ENCODE results near the gene SHC2.
A peak's percentile ranks its signal among the peaks of the same experiment; 100 is the strongest.

The SHC2 gene, protein sequence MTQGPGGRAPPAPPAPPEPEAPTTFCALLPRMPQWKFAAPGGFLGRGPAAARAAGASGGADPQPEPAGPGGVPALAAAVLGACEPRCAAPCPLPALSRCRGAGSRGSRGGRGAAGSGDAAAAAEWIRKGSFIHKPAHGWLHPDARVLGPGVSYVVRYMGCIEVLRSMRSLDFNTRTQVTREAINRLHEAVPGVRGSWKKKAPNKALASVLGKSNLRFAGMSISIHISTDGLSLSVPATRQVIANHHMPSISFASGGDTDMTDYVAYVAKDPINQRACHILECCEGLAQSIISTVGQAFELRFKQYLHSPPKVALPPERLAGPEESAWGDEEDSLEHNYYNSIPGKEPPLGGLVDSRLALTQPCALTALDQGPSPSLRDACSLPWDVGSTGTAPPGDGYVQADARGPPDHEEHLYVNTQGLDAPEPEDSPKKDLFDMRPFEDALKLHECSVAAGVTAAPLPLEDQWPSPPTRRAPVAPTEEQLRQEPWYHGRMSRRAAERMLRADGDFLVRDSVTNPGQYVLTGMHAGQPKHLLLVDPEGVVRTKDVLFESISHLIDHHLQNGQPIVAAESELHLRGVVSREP

DNA sequence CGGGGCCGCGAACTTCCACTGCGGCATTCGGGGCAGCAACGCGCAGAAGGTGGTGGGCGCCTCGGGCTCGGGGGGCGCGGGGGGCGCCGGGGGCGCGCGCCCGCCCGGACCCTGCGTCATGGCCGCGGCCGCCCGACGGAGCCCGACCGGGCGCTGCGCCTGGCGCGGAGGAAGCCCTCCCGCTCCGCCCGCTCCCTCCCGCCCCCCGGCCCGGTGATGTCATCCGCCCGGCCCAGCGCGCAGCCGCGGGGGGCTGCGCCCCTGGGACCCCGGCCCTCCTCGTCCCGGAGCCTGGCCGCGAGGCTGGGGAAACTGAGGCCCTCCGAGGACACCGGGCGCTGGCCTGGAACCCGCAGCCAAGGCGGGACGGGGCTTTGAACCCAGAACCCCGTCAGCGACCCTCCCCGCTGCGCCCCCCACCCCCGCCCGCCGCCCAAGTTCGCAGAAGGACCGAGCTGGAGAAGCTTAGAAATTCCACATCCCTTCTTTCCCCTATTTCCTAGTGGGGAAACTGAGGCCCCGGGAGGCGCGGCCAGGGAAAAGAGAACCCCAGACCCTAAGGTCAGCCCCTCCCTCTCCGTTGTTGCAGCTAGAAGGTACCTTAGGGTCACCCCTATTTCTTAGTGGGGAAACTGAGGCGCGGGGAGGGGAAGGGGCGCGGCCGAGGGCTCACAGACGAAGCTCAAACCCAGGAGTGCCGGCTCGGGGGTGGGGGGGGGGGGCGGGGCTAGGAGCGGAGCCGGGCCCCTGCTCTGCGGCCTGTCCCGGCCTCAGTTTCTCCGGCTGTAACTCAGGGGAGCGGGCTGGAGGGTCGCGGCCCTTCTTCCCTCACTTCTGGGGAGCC lies at the start of gene SHC2:
Gene SHC2 (minus strand): TSS at position 157 of the 844 bp plus-strand sequence. CDS start 37 bp downstream, at position 120.
- DNase-seq (ENCODE audit: low spot score) = no peak

DNA sequence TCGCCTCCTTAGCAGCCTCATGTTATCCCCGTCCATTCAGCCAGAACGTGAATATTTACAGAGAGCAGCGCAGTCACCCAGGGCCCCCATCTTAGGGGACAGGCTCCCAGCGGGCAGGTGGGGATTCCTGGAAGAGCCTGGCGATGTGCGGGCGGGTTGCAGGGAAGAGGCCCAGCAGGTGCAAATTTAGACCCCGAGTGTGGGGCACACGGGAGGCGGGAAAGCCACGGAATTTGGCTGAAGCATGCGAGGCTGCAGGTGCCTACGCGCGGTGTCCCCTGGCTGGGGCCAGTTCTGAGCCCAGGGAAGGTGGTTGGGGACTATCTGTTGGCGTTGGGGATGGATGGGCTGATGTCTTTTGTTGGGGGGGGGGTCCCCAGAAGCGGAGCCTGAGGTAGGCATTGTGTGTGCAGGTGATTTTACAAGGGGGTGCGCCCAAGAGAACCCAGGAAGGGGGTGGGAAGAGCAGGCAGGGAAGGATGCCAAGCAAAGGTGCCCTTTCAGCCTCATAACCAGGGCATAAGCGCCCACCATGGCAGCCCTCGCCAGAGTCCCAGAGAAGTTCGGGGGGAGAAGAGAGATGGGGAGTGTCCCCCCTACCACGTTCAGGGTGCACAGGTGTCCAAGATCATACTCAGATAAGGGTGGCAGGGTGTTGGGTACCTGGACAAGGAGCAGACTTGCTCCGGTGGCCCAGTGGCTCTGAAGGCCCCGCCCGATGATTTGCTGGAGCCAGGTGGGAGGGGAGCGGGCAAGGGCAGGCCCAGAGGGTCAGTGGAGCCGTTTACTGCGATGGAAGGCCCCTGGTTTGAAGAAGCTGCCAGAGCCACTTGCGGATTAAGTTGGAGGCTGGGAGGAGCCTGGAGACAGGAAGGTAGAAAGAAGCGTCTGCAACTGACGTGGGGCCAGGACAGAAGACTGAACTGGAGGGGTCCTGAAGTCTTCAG lies 47.6 kb upstream of the SHC2 start:
- no peak for DNase-seq (ENCODE audit: low spot score)

GRCh38 chr19:507286-508203 lies 46.7 kb upstream of the SHC2 start, which contains the start of gene TPGS1:
Gene TPGS1 (plus strand): TSS chr19:507497. CDS start chr19:507507, 10 bp downstream.
- peak; percentile 80 for DNase-seq (ENCODE audit: low spot score)

- peak; percentile 100 for DNase-seq (ENCODE audit: low spot score)
Measured at GRCh38 chr19:506404-507285, 45.8 kb upstream of the SHC2 start.

GRCh38 chr19:504616-505015 lies 43.8 kb upstream of the SHC2 start:
- DNase-seq (ENCODE audit: low spot score) = no peak

GRCh38 chr19:501646-502045 lies 40.8 kb upstream of the SHC2 start:
- DNase-seq (ENCODE audit: low spot score) = no peak

DNA sequence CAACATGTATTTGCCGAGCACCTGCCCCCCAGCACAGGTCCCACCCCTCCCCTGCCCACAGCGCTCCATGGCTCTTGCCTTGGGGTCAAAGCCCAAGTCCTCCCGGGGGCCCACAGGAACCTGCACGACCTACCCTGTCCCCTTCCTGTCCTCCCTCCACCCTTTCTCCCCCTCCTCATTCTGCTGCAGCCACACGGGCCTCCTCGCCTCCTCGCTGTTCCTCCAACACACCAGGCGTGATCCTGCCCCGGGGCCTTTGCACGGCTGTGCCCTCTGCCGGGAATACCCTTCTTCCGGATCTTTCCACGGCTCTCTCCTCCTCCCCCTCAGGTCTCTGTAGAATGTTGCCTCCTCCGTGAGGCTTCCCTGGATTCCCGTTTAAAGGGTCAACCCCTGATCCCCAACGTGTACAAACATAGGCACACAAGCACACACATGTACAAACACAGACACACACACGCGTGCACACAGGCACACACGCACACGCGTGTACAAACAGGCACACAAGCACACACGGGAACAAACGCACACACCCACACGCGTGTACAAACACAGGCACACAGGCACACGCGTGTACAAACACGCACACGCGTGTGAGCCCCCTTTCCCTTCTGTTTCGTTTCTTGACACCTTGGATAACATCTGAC lies 38.3 kb upstream of the SHC2 start:
- DNase-seq (ENCODE audit: low spot score) = no peak

DNA sequence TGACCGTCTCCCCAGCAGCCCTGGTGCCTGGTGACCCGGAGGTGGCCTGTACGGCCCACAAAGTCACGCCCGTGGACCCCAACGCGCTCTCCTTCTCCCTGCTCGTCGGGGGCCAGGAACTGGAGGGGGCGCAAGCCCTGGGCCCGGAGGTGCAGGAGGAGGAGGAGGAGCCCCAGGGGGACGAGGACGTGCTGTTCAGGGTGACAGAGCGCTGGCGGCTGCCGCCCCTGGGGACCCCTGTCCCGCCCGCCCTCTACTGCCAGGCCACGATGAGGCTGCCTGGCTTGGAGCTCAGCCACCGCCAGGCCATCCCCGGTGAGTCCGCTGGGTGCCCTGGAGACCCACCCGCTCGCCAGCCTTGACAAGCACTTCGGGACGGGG lies 37.7 kb upstream of the SHC2 start:
- no peak for DNase-seq (ENCODE audit: low spot score)

DNA sequence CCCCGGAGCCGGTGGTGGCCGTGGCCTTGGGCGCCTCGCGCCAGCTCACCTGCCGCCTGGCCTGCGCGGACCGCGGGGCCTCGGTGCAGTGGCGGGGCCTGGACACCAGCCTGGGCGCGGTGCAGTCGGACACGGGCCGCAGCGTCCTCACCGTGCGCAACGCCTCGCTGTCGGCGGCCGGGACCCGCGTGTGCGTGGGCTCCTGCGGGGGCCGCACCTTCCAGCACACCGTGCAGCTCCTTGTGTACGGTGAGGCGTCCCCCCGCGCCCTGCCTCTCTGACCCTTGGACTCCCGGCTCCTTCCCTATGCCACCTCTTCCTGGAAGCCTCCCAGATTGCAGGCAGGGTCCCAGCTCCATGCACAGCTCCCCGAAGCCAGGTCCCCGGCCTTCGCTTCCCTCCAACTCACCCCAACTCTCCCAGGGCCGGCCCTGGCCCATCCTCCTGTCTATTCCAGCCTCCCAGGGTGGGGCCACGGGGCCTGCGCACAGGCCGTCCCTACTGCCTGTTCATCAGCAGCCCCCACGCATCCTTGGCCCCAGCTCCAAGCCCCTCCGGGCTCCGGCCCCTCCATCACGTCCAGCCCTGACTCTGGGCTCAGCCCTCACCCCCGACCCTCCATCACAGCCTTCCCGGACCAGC lies 37.2 kb upstream of the SHC2 start:
- no peak for DNase-seq (ENCODE audit: low spot score)

DNA sequence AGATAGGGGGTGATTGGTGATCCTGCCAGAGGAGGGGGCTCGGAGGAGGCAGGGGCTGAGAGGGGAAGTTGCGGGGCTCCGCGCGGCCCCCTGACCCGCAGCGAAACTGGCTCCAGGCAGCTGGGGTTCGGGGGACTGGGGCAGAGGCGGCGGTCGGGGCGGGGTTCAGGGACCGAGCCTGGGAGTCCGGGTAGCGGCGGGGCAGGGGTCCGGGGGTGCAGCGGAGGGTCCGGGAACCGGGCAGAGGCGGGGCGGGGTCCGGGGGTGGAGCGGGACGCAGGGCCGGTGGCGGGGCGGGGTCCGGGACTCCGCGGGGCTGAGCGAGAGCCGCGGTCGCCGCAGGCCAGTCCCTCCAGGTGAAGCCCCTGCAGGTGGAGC lies 36.6 kb upstream of the SHC2 start:
- DNase-seq (ENCODE audit: low spot score) = no peak

- DNase-seq (ENCODE audit: low spot score) = no peak
Measured at GRCh38 chr19:496986-497385, 36.2 kb upstream of the SHC2 start.

- DNase-seq (ENCODE audit: low spot score) = no peak
Measured at GRCh38 chr19:496112-496665, 35.4 kb upstream of the SHC2 start, which contains the start of gene MADCAM1. Gene MADCAM1 (plus strand): TSS chr19:496486. CDS start chr19:496500, 14 bp downstream.

DNA sequence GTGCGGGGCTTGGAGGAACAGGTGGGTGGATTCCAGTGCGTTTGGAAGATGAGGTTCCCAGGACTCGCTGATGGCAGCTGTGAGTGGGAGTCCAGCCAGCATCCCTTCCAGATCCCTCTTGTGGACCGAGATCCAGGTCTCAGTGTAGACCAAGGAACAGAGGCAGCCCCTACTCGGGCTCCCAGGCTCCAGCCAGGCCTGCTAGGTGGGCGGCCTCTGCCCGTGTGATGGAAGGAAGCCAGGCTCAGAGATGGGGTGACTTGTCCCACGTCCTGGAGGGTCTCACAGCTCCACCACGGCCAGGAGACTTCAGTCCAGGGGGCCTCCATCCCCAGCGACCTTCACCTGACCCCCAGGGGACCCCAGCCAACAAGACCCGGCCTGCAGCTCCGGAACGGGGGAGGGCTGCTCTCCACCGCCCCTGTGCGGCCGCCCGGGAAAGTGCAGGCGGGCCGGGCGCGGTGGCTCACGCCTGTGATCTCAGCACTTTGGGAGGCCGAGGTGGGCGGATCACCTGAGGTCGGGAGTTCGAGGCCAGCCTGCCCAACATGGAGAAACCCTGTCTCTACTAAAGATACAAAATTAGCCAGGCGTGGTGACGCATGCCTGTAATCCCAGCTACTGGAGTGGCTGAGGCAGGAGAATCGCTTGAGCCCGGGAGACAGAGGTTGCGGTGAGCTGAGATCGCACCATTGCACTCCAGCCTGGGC lies 34.7 kb upstream of the SHC2 start:
- DNase-seq (ENCODE audit: low spot score) = peak; percentile 77

GRCh38 chr19:495081-495401 lies 34.2 kb upstream of the SHC2 start:
- no peak for DNase-seq (ENCODE audit: low spot score)

DNA sequence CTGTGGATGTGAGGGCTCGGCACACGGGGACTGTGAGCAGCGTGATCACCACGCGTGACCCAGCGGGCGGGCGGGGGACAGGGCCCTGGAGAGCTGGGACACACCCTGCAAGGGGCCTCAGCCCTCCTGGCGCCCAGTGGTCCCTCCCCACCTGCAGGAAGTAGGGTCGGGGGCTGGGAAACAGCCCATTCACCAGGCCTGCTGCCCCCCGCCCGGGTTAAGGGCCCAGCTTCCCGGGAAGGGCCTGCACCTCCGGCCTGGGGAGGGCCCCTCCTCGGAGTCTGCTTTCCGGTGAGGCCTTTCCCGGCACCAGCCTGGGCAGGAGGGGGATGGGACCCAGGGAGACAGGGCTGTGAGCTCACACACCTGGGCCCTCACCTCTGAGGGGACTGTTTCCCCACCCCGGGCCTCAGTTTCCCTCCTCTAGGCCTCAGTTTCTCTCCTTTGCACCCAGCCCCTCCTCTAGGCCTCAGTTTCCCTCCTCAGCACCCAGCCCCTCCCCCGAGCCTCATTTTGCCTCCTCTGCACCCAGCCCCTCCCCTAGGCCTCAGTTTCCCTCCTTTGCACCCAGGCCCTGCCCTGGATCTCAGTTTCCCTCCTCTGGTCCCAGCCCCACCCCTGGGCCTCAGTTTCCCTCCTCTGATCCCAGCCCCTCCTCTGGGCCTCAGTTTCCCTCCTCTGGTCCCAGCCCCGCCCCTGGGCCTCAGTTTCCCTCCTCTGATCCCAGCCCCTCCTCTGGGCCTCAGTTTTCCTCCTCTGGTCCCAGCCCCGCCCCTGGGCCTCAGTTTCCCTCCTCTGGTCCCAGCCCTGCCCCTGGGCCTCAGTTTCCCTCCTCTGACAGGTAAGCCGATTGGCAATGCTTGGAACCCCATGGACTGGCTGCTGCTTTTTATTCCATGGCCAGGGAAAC lies 33.6 kb upstream of the SHC2 start:
- DNase-seq (ENCODE audit: low spot score) = no peak

DNA sequence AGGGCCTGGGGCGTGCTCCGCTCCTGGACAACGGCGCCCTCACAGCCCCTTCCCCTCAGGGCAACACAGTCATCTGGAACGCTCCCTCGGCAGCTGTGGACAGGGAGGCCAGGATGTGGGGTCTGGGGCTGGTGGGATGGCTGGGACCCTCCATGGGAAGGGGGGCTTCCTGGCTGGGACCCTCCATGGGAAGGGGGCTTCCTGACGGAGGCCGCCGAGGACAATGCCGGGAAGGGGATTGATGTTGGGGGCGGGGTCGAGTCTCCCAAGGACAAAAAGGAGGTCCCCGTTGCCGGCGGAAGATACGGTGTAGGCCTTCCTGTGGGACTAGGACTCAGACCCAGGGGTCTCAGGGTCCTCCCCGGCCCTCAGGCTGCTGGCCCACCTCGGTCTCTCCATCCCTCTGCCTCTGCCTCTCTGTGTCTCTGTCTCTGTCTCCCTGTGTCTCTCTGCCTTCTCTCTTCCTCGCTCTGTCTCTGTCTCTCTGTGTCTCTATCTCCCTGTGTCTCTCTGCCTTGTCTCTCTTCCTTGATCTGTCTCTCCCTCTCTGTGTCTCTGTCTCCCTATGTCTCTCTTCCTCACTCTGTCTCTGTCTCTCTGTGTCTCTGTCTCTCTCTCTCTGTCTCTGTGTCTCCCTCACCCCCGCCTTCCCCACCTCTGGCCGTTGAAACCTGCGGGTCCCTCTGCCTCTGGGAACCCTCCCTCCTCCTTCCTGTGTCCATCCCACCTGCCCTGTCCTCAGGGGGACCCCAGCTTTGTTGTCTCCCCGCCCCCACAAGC lies 32.7 kb upstream of the SHC2 start:
- DNase-seq (ENCODE audit: low spot score) = no peak

Data from cerebellar cortex (tissue), 1 donor.